Smooth muscle cell (in vitro differentiated cells): ENCODE data around the gene RAB42. TPM values are rescaled to one million over a fixed set of nuclear protein-coding genes. Genes with fewer than 3 reads are reported as not detected.

ENCODE experiments used
- DNase-seq: peaks from one replicate; lab custom pipeline; 2025; ENCODE audit not compliant: unreplicated experiment; lab: John Stamatoyannopoulos, UW
- H2AFZ ChIP-seq: fragments of 200-600 bp; sonication (generic); 2 replicates; pipeline ENCODE4 v1.6.0; 2016; ENCODE audit warnings: antibody characterized with exemption, low read depth, mild to moderate bottlenecking
- H3F3A ChIP-seq: fragments of 200-600 bp; sonication (generic); 2 replicates; pipeline ENCODE4 v1.6.0; 2017; ENCODE audit warnings: antibody characterized with exemption, low read depth
- H3K27ac ChIP-seq: fragments of 200-600 bp; sonication (generic); 2 replicates; pipeline ENCODE4 v1.5.1; 2016; ENCODE audit warnings: low read depth, mild to moderate bottlenecking
- H3K27me3 ChIP-seq: fragments of 200-600 bp; sonication (generic); 2 replicates; pipeline ENCODE4 v1.6.1; 2016; ENCODE audit warnings: low read depth, mild to moderate bottlenecking
- H3K36me3 ChIP-seq: fragments of 200-600 bp; sonication (generic); 2 replicates; pipeline ENCODE4 v1.5.1; 2016; ENCODE audit warnings: low read depth
- H3K4me1 ChIP-seq: fragments of 200-600 bp; sonication (generic); 2 replicates; pipeline ENCODE4 v1.5.1; 2016; ENCODE audit warnings: low read depth
- H3K4me2 ChIP-seq: fragments of 200-600 bp; sonication (generic); 2 replicates; pipeline ENCODE4 v1.6.0; 2016; ENCODE audit warnings: mild to moderate bottlenecking
- H3K4me3 ChIP-seq: fragments of 200-600 bp; sonication (generic); 2 replicates; pipeline ENCODE4 v1.5.1; 2016; ENCODE audit warnings: mild to moderate bottlenecking
- H3K79me2 ChIP-seq: fragments of 200-600 bp; sonication (generic); 2 replicates; pipeline ENCODE4 v1.6.0; 2016; ENCODE audit warnings: low read depth, mild to moderate bottlenecking
- H3K9ac ChIP-seq: fragments of 200-600 bp; sonication (generic); 2 replicates; pipeline ENCODE4 v1.6.0; 2016; ENCODE audit warnings: low read depth
- H3K9me3 ChIP-seq: fragments of 200-600 bp; sonication (generic); replicated peaks from 2 replicates; pipeline ENCODE4 v1.5.1; 2016; ENCODE audit warnings: low read depth
- H4K20me1 ChIP-seq: fragments of 200-600 bp; sonication (generic); 2 replicates; pipeline ENCODE4 v1.6.0; 2016; ENCODE audit warnings: low read depth
- WGBS: methylation state at CpG from one replicate; pipeline ENCODE4 v1.1.7; 2016; ENCODE audit warnings: low lambda C conversion rate; 5-methylcytosine and 5-hydroxymethylcytosine counted together
- polyA plus RNA-seq: library from polyadenylated mRNA; unstranded; fragments of >200 nt; fragmentation: Nextera tagmentation; extraction: Ambion mirVana; gene quantifications from 2 replicates; pipeline ENCODE4 v1.2.1, GENCODE V29; 2016
- total RNA-seq: library from RNA; depleted of rRNA; stranded (reverse); fragments of >200 nt; gene quantifications from 2 replicates; pipeline ENCODE4 v1.2.3, GENCODE V29; 2014
- TF ChIP-seq, protein P1 (sequence below): fragments of 200-600 bp; sonication (generic); IDR thresholded peaks from 2 replicates; pipeline ENCODE4 v1.5.1; 2017; ENCODE audit warnings: borderline replicate concordance, mild to moderate bottlenecking, antibody characterized with exemption; ENCODE audit not compliant: insufficient read depth, poor library complexity, severe bottlenecking

RAB42 gene
- total and polyA plus RNA-seq, 2 experiments from 2014 or later, result 8.6 to 9.7 TPM

DNA sequence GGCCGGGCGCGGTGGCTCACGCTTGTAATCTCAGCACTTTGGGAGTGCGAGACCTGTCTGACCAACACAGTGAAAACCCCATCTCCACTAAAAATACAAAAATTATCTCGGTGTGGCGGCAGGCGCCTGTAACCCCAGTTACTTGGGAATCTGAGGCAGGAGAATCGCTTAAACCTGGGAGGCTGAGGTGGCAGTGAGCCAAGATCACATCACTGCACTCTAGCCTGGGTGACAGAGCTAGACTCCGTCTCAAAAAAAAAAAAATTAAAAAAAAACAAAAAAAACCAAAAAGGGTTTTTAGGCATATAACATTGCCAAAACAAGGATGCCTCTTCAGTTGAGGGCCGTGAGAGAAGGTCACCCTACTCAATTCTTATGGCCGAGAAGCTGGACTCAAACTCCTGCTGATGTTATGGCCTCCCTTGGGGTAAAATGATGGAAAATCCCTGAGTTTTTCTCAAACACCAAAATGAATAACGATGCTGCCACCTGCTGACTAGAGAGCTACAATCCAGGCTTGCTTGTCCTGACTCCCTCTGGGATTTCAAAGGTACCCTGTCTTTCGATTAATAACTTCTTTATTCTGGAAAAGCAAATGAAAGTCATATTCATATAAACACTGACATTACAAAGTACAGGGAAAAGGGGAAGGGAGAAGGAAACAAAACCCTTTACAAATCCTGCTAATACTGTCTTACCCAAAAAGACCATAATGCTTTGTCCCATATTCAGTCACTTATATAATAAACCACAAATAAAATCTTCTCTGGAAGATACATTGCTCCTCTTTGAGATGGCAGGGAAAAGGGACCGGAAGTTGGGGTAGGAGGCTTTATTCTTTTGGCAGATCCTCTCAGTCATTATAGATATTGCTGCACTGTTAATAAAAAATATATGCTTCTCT is 10.7 kb downstream of the RAB42 start:
- Histone ChIP-seq H2AFZ (no peak overlapping the region), H3F3A (peaks cover 7% of the 10 kb centered on the region), H3K27ac (peak overlapping the region; percentile 70), H3K27me3 (no peaks in the 10 kb centered on the region), H4K20me1 (no peaks in the 10 kb centered on the region), H3K4me3 (no peak overlapping the region), H3K4me1 (no peaks in the 10 kb centered on the region), H3K9ac (no peak overlapping the region), H3K9me3 (no peaks in the 10 kb centered on the region), H3K4me2 (no peak overlapping the region), H3K79me2 (no peaks in the 10 kb centered on the region), H3K36me3 (peaks cover 6% of the 10 kb centered on the region)
- 75% methylated on average over 15 of the region's 15 CpGs for WGBS
- no peak for DNase-seq
- TF ChIP-seq, protein P1, sequence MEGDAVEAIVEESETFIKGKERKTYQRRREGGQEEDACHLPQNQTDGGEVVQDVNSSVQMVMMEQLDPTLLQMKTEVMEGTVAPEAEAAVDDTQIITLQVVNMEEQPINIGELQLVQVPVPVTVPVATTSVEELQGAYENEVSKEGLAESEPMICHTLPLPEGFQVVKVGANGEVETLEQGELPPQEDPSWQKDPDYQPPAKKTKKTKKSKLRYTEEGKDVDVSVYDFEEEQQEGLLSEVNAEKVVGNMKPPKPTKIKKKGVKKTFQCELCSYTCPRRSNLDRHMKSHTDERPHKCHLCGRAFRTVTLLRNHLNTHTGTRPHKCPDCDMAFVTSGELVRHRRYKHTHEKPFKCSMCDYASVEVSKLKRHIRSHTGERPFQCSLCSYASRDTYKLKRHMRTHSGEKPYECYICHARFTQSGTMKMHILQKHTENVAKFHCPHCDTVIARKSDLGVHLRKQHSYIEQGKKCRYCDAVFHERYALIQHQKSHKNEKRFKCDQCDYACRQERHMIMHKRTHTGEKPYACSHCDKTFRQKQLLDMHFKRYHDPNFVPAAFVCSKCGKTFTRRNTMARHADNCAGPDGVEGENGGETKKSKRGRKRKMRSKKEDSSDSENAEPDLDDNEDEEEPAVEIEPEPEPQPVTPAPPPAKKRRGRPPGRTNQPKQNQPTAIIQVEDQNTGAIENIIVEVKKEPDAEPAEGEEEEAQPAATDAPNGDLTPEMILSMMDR, result peak; percentile 66

DNA sequence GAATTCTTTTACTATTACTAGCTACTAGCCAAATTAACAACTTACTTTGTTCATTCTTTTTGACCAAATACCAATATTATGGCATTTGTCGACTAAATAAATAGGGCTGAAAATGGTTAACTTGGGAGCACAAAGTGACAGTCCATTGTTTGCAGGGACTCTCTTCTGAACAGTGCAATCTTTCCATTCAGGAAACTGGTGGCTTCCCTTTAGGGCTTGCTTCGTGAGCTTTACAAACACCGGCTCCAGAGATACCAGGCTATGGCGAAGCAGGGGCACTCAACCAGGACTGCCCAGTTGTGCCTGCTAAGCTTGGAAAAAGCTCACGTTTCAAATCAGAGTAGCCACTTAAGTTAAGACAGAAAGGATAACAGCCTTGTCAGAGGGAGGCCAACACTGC is 12.3 kb downstream of the RAB42 start:
- Histone ChIP-seq H4K20me1 (no peaks in the 10 kb centered on the region), H3K9me3 (no peaks in the 10 kb centered on the region), H3K9ac (no peak overlapping the region), H3K27ac (no peak overlapping the region), H3K79me2 (no peaks in the 10 kb centered on the region), H3K27me3 (no peaks in the 10 kb centered on the region), H3K4me2 (no peak overlapping the region), H2AFZ (no peak overlapping the region), H3K4me1 (no peaks in the 10 kb centered on the region), H3K4me3 (no peak overlapping the region), H3F3A (peaks cover 7% of the 10 kb centered on the region), H3K36me3 (peaks cover 6% of the 10 kb centered on the region)
- no peak for DNase-seq
- TF ChIP-seq, protein P1, result no peak
- 96% methylated on average over 5 of the region's 5 CpGs for WGBS

DNA sequence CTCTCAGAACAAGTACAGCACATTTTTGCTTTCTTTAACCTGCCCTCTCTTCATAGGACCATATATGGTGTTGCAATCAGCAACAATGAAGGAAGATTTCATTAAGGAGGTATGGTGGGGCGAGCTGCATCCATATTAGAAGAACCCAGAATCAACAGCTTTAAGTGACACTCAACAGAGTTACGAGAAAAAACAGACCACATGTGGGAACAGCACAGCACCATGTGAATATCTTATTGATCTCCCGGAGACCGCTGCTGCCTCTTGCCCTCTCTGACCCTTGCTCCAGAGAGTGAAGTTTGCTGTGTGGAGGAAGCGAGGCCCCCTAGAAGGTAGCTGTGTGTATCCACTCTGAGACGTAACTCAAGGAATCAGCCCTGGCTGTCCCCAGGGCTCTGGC is 12.9 kb downstream of the RAB42 start:
- no peak overlapping the region for H3K27ac ChIP-seq
- H3K79me2 ChIP-seq, result no peaks in the 10 kb centered on the region
- H3F3A ChIP-seq, result peaks cover 7% of the 10 kb centered on the region
- WGBS, result 92% methylated on average over 6 of the region's 6 CpGs
- H3K4me3 ChIP-seq, result no peak overlapping the region
- H4K20me1 ChIP-seq, result no peaks in the 10 kb centered on the region
- no peaks in the 10 kb centered on the region for H3K4me1 ChIP-seq
- no peak overlapping the region for H3K9ac ChIP-seq
- peaks cover 6% of the 10 kb centered on the region for H3K36me3 ChIP-seq
- H2AFZ ChIP-seq, result no peak overlapping the region
- no peaks in the 10 kb centered on the region for H3K27me3 ChIP-seq
- no peaks in the 10 kb centered on the region for H3K9me3 ChIP-seq
- no peak overlapping the region for H3K4me2 ChIP-seq
- TF ChIP-seq, protein P1, result no peak
- DNase-seq, result no peak
